GM19372 (cell line): ENCODE results near the gene RASAL3.

Source experiments
- ATAC-seq: cut with Tn5 transposase; IDR thresholded peaks from one replicate; pipeline ENCODE4 v1.9.1; 2021; ENCODE audit warnings: mild to moderate bottlenecking, low read depth, moderate library complexity; ENCODE audit not compliant: unreplicated experiment

The RASAL3 gene

GRCh38 chr19:15449620-15450527 is 14.5 kb downstream of the RASAL3 start, which contains the start of gene WIZ:
Gene WIZ (minus strand): TSS chr19:15449956. CDS start chr19:15448307, 1,649 bp downstream.
- ATAC-seq = peak; percentile 47

- peak; percentile 17 for ATAC-seq
Observed at GRCh38 chr19:15448778-15449619, 15.3 kb downstream of the RASAL3 start.

DNA sequence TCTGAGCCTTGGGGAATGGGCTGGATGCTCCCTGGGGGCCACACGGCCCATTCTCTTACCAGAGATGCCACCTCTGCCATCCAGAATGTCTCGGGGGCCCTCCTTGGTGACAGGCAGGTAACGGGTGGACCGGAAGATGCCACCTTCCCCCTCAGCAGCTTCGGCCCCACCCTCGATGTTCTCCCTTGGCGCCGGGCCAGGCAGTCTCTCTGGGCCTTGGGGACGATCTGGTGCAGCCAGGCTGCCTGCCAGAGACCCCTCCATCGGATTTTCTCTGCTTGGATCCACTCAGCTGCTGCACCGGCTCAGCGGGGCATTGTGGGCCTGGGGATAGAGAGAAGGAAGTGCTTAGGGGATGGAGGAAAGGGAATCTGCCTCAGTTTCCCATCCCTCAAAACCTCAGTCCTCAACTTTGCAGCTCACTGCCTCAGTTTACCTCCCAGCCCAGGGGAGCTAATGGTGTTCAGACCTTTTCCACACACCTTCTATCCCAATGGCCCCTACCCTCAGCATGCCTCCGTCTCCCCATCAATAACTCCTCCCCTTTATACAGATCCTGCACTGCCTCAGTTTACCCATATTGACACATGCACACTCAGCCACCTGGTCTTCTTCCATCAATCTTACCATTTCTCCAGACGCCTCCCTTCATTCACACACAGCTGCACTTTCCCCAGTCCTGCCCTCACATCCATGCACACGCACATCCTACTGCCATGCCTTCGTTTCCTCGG is 16.1 kb downstream of the RASAL3 start:
- ATAC-seq = no peak

GRCh38 chr19:15447057-15447456 is 17.3 kb downstream of the RASAL3 start:
- ATAC-seq = no peak

- ATAC-seq = no peak
Observed at GRCh38 chr19:15445807-15446376, 18.5 kb downstream of the RASAL3 start.

- no peak for ATAC-seq
Observed at GRCh38 chr19:15445227-15445605, 19.1 kb downstream of the RASAL3 start.

- ATAC-seq = no peak
Observed at GRCh38 chr19:15444505-15445226, 19.7 kb downstream of the RASAL3 start.

GRCh38 chr19:15443838-15444237 is 20.5 kb downstream of the RASAL3 start:
- no peak for ATAC-seq

GRCh38 chr19:15443325-15443724 is 21.0 kb downstream of the RASAL3 start:
- no peak for ATAC-seq

DNA sequence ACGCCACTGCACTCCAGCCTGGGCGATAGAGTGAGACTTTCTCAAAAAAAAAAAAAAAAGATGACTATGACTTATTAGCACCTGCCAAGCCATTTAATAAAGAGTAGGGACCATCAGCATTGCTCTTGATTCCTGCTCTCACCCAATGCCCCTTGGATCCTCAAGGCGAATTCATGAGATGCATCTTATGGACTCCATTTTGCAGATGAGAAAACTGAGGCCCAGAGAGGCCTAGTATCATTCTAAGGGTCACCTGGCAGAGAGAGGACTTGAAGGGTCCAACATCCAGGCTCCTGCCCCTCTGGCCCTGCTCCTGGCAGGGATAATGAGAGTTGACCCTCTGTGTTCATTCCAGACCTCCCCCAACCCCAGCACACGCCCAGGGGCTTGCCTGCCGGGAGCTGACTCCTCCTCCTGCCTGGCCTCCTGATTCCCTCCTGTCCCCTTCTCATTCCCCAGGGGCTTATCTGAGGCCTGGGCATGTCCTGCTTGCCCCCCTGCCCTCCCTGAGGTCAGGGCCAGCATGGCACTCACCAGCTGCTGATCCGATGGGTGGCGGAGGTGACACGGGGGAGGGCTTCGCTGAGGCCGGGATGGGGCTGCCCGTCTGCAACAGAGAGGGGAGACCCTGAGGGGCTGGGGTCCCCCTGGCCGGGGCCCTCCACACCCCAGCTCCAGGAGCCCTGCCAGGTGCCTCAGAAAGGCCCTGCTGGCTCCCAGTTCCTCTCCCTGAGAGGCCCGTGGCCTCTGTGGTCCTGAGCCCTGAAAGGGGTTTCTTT is 22.0 kb downstream of the RASAL3 start:
- no peak for ATAC-seq

DNA sequence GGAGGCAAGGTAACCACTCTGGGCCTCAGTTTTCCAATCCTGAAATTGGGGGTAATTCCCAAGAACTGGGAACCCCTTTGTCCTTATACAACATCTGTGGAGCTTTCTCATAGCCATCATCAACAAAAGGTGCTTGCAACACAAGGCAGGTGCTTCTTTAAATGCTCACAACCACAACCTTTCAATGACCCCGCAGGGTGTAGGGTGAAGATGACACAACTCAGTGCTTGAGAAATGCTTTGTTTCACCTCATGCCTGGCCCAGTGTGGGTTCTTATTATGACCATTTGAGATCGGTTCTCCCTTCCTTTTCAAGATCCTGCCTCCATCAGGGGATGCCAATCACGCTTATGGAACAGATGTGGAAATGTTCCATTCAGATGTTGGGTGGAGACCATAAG is 23.0 kb downstream of the RASAL3 start:
- no peak for ATAC-seq

GRCh38 chr19:15439821-15440641 is 24.3 kb downstream of the RASAL3 start:
- ATAC-seq = no peak

DNA sequence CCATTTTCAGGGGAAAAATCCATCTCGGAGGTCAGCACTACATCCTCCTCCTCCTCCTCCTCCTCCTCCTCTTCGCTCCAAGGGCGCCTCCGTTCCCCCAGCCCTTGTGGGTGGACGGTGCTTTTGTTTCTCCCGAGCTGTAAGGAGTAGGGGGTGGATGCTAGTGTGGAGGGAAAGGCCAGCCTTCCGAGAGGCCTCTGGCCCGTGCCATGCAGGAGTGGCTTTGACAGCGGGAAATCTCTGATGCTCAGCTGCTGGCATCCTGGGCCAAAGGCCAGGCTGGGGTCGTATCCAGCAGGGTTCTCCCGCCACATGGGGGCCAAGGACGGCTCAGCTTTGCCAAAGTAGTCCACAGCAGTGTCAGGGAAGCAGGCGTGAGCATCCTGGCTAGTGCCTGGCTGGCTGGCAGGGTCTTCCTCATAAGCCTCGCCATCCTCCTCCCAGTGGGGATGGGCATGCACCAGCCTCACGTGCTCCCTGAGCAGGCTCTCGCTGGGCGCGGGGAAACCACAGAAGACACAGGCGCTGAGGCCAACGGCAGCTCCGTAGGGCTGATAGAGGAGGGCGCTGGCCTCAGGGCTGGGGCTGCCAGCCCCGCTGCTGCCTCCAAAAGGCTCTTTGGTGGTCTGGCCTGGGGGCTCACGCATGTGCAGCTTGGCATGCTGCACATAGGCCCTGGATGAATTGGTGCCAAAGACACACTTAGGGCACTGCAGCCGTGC is 25.1 kb downstream of the RASAL3 start:
- ATAC-seq = no peak

- ATAC-seq = no peak
Observed at GRCh38 chr19:15438577-15438976, 25.8 kb downstream of the RASAL3 start.

DNA sequence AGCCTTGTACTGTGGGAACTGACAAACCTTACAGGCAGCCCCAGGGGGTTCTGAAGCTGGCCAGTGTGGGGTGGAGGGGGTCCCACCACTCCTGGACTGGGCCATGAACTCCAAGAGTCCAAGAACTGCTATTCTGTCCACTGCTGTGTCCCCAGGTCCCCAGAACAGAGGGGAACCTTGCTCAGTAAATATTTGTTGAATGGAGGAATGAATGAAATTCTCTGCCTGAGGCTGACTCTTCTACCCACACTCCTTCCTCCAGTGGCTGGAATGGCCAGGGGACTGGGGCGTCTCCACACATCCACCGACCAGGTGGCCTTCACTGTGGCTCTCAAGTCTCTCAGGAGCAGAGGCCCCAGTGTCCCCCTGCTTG is 26.2 kb downstream of the RASAL3 start:
- no peak for ATAC-seq

DNA sequence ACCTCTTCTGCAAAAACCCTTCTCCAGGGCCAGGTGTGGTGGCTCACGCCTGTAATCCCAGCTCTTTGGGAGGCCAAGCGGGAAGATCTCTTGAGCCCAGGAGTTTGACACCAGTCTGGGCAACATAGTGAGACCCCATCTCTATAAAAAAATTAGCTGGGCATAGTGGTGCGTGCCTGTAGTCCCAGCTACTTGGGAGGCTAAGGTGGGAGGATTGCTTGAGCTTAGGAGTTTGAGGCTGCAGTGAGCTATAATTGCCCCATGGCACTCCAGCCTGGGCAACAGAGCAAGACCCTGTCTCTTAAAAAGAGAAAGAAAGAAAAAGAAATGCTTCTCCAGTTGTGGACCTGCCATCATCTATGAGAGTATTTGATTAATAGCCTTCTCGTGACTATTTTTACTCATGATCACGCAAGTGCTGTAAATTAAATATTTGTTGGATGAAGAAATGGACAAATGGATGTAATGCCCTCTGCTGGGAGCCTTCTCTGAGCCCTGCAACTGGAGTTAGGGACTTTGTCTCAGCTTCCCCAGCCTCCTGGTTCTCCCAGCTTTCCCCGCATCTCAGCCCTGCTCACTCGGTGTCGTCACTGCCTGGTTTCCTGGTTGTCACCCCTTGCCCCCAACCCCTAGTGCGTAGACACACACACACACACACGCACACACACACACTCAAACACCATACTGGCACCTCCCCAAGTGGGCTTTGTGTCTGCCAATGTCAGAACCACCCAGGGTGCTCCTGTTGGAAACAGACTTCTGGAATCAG is 26.8 kb downstream of the RASAL3 start:
- no peak for ATAC-seq

DNA sequence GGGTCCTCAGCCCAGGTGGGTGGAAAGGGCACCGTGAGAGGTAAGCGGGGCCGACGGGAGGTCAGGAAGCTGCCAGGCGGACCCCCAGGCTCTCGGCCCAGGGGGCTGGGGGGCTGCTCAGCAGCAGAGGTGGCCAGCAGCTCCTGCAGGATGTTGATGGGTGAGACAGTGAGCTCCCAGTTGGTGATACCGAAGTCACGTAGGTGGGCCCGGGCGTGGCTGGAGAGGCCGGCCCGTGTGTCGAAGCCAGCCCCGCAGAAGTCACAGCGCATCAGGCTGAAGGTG is 27.6 kb downstream of the RASAL3 start:
- ATAC-seq = no peak
